Ishikawa (cell line): Measurements from ENCODE around the gene CAMTA1.

Source experiments
- CREB1 ChIP-seq: IDR thresholded peaks from 2 replicates; pipeline ENCODE4 v1.6.1; 2012; ENCODE audit warnings: low read depth
- EP300 ChIP-seq: IDR thresholded peaks from 2 replicates; pipeline ENCODE4 v1.6.1; 2012; ENCODE audit warnings: borderline replicate concordance
- YY1 ChIP-seq: IDR thresholded peaks from 2 replicates; pipeline ENCODE4 v1.6.1; 2012; ENCODE audit warnings: low read depth

DNA sequence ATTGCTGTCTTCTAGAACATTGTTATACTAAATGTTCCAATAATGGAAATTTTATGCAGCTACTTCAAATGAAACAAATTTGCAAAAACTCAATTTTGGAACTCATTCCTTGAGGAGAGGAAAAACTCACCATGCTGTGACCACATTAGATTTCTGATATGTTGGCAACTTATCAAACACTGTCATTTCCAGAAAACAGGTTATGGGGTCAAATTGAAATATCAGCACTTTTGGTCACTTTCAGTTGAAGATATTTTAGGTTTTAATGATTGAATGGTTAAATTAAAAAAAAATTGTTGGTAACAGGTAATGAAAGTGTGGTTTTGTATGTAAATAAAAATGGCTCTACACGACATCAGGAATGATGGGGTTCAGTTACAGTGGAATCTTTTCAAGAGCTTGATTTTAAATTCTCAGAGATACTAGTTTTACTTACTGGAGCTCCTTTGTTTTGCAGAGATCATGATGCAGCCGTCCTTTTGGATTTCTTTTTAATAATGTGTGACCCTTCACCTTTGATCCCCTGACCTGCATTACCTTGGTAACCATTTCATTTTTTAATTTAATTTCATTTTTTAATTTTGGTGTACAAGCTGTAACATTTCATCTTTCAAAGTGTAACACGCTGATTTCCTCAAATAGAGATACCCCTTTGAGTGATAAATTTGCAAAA, 86.2 kb downstream of the CAMTA1 start:
- TF ChIP-seq EP300 (no peak), CREB1 (no peak), YY1 (no peak)
